Activated T-helper 9 cell treated with anti-CD3 and anti-CD28 coated beads, Interleukin-2, amount 50 U/mL, for 16 hours (primary cell): ENCODE data around the gene HSD17B14.
A peak's percentile ranks its signal among the peaks of the same experiment; 100 is the strongest.

Source experiments
- DNase-seq: peaks from one replicate; pipeline ENCODE4 v3.0.0-alpha.2; 2020; ENCODE audit warnings: low read depth

The HSD17B14 gene

GRCh38 chr19:48826606-48827020 lies 9.7 kb downstream of the HSD17B14 start:
- DNase-seq: no peak

GRCh38 chr19:48822514-48822913 lies 13.8 kb downstream of the HSD17B14 start:
- DNase-seq: no peak

- DNase-seq: no peak
These were observed 14.7 kb downstream of the HSD17B14 start for GRCh38 chr19:48821633-48822032.

GRCh38 chr19:48819366-48819816 lies 16.9 kb downstream of the HSD17B14 start:
- DNase-seq: no peak

- DNase-seq: no peak
These were observed 18.0 kb downstream of the HSD17B14 start for GRCh38 chr19:48818234-48818820.

GRCh38 chr19:48817585-48818124 lies 18.6 kb downstream of the HSD17B14 start:
- DNase-seq: no peak

GRCh38 chr19:48815870-48816501 lies 20.3 kb downstream of the HSD17B14 start:
- no peak for DNase-seq

- no peak for DNase-seq
These were observed 21.4 kb downstream of the HSD17B14 start for GRCh38 chr19:48814895-48815294.

GRCh38 chr19:48813123-48813913 lies 23.0 kb downstream of the HSD17B14 start:
- DNase-seq: no peak

GRCh38 chr19:48812094-48812929 lies 24.0 kb downstream of the HSD17B14 start:
- peak; percentile 54 for DNase-seq

- DNase-seq: no peak
These were observed 26.1 kb downstream of the HSD17B14 start for GRCh38 chr19:48810151-48810550.

GRCh38 chr19:48807590-48808308 lies 28.5 kb downstream of the HSD17B14 start:
- DNase-seq: no peak

GRCh38 chr19:48806818-48807589 lies 29.3 kb downstream of the HSD17B14 start:
- no peak for DNase-seq

GRCh38 chr19:48806518-48806817 lies 29.8 kb downstream of the HSD17B14 start:
- DNase-seq: no peak

GRCh38 chr19:48805452-48805851 lies 30.8 kb downstream of the HSD17B14 start:
- no peak for DNase-seq

GRCh38 chr19:48804496-48804895 lies 31.8 kb downstream of the HSD17B14 start:
- no peak for DNase-seq

- DNase-seq: no peak
These were observed 33.7 kb downstream of the HSD17B14 start for GRCh38 chr19:48802623-48803022.

GRCh38 chr19:48799358-48800300 lies 36.7 kb downstream of the HSD17B14 start:
- no peak for DNase-seq

- DNase-seq: no peak
These were observed 37.4 kb downstream of the HSD17B14 start for GRCh38 chr19:48798937-48799336.

- DNase-seq: no peak
These were observed 39.2 kb downstream of the HSD17B14 start for GRCh38 chr19:48797103-48797502.
